GM18951 (cell line): ENCODE results near the gene ERICH6B.

ENCODE experiments used
- POLR2A ChIP-seq: IDR thresholded peaks from 4 replicates; pipeline ENCODE4 v1.6.1; 2011; ENCODE audit warnings: mild to moderate bottlenecking; ENCODE audit not compliant: insufficient read length, insufficient read depth; ENCODE audit errors: extremely low read depth
- in situ Hi-C: fragments of 300-500 bp; cut with MboI; formaldehyde crosslinking; loops from one replicate; pipeline ENCODE4 v1.12.0; 2022; ENCODE audit warnings: low sequenced_read_pairs, mixed read lengths, inconsistent platforms; ENCODE audit not compliant: unreplicated experiment

ERICH6B gene

DNA sequence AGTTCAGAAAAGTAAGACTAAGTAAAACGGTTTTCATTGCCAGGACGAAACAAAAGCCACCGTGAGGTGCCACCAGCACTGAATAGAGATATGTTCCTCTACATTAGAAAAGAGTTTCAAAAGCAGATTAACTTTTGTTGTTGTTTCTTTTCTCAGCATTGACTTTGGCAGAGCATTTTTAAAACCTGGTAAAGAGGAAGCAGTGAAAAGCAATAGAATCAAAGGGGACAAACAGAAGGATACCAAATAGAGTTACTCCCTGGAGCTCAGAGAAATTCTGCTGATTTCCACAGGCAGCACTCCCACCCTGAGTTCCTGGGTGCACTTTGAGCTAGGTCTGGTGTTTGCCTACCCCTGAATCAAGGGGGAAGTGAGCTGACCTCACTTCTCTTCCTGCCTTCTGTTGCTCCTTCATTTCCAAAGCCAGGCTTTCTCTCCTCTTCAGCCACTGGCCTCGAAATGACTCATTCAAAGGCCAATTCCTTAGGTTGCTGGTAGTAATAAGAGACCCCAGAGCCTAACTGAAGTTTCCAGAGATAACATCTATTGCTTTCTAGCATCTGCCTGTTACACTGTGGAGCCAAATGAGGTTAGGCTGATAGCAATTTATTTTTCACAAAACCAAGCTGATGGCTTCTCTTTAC, 11.3 kb upstream of the ERICH6B start:
- in situ Hi-C loops: no loop called here
- TF ChIP-seq POLR2A: no peak

DNA sequence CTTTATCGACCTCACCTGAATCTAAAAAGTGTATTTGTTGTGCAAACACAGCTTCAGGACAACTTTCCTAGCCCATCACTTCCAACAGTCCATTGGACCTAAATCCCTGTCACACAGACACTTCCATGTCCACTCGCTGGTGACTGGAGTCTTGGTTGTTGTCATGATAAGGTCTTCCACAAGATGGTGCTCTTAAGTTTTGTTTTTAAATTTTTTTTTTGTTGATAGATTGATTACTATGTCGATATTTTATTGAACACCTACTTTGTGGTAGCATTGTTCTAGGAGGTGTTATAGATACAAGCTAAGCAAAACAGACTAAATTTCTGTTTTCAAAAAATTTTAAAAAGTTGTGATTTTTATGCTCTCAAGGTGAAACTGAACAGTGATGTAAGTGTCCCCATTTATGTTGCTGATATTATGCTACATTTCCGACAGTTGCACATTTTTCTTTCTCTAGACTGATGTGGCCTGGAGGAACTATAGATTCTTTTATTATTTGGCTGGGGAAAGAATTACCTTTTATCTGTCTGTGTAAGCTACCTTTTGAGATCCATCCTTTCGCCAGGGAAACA, 8.1 kb upstream of the ERICH6B start:
- no peak for TF ChIP-seq POLR2A
- in situ Hi-C loops: loop anchor here (5.0 kb wide), 1 partner anchor 99 kb away; no protein-coding TSS in a partner anchor

DNA sequence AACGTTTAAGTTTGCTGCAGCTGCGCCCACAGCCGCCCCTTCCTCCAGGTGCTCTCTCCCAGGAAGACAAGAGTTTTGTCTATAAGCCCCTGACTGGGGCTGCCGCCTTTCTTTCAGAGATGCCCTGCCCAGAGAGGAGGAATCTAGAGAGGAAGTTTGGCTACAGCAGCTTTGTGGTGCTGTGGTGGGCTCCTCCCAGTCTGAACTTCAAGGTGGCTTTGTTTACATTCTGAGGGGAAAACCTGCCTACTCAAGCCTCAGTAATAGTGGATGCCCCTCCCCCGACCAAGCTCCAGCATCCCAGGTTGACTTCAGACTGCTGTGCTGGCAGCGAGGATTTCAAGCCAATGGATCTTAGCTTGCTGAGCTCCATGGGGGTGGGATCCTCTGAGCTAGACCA, 6.4 kb upstream of the ERICH6B start:
- in situ Hi-C loops: loop anchor here (5.0 kb wide), 1 partner anchor 100 kb away; no protein-coding TSS in a partner anchor
- TF ChIP-seq POLR2A: no peak

DNA sequence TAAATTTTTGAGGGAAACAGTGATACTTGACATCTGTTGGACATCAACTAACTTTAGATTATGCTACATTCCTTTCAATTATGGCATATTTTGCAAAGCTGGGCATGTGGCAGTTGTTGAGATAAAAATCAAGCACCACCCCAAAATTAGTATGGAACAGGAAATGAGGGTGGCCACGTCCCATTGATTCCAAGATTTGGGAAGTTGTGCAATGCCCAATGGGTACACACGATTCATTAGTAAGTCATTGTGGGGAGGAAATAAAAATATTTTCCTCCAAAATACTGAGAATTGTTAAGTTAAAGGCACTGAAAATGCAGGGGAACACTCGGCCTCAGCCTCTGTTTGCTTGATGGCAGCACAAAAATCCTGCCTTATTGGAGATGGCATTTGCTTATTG, 7.6 kb downstream of the ERICH6B start:
- TF ChIP-seq POLR2A: no peak
- in situ Hi-C loops: no loop called here

DNA sequence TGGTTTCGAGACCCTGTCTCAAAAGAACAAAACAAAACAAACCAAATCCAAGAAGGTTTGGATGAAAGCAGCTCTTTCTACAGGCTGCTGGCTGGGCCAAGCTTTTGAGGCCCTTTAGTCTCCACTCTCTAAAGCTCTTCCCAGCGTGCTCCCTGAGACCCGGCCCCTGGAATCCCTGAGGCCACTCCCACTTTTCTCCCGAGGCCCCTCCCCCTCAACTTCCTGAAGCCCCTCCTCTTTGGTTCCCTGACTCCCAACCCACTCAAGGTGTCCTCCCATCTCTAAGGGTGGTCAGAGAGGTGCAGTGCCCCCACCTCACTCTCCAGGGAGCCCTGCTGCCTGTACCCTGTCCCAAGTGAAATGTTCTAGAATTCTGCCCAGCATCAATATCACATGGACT, 10.6 kb downstream of the ERICH6B start:
- in situ Hi-C loops: no loop called here

DNA sequence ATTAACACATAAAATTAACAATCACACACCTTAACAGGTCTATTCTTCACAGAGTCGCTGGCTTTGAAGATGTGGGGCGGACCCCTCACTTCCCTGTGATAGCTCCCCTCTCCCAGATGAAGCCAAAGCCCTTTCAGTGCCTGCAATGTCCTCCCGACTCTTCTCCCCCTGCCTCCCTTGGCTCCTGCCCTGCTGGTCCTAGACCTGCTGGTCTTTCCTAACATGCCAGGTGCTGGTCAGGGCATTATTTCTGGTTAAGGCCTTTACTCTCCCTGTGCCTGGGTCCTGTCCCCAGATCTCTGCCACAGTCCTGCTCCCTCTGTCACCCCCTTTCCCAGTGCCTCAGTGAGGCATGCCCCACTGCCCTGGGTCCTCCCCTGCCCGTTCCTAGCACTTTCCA, 12.2 kb downstream of the ERICH6B start:
- in situ Hi-C loops: no loop called here
- no peak for TF ChIP-seq POLR2A

More for the DNA sequence above, 10.6 kb downstream of the ERICH6B start:
- TF ChIP-seq POLR2A: no peak

DNA sequence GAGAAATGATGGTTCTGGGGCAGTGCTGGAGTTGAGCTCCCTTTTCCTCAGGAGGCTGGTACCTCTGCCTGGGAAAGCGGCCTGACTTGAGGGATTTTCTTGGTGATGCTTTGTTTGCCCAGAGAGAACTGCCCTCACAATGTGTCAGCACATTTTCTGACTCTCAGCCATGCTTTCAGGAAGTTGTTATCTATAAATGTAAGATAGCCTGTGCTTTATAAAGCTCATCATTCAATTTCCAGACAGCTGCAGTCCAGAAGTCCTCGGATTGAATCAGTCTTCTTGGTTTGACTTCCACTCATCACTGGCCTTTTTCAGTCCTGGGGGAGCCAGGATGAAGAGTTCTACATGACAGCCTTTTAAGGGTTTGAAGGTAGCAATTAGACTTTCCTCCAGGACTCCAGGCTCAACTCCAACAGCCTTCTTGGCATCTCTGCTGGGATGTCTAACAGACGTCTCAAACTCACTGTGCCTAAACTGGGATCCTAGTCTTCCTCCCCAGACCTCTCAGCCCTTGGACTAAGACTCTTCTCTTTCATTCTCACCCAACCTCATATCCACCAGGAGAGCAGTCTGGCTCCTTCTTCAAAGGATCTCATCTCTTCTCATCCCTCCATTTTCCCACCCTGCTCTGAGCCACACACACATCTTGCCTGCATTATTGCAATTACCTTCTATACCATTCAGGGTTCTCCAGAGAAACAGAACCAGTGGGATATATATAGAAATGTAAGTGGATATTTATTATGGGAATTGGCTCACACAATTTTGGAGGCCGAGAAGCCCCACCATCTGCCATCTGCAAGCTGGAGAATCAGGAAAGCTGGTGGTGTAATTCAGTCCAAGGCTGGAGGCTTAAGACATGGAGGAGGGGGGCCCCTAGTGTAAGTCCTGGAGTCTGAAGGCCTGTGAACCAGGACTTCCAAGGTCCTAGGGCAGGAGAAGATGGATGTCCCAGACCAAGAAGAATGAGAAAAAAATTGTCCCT, 13.1 kb downstream of the ERICH6B start:
- in situ Hi-C loops: no loop called here
- no peak for TF ChIP-seq POLR2A

DNA sequence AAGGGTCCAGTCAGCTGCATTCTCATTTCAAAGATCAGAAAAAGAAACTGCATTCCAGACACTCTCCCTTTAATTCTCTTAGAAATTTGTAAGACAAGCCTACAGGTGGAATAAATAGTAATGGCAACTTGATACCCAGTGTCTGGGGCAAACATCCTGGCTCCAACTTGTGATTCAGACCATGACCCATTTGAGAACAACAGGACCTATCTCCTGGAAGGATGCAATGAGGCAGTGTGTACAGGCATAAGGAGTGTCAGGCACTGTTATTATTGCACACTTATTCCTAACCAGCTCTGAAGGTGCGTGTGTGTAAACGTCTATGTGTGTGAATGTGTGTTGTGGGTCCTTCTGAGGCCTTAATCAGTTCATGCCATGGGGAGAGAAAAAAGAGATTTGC, 13.9 kb downstream of the ERICH6B start:
- no peak for TF ChIP-seq POLR2A
- in situ Hi-C loops: no loop called here

DNA sequence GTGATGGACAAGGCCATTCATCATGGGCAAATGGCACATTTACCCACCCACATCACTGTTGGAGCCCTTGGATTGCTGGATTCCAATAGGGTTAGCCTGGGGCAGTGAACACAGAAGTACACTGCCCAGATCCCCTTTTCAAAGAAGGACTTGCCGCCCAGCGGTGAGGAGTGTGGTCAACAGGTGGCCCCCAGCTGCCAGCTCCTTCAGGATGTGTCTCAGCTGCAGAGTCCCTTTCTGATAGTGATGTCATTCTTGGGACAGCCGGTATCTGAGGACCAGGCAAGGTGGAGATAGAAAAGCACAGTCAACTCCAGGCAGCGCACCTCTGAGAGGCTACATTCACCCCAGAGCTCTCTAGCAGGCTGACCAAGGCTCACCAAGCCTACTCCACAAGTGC, 16.9 kb downstream of the ERICH6B start:
- in situ Hi-C loops: no loop called here
- TF ChIP-seq POLR2A: no peak

DNA sequence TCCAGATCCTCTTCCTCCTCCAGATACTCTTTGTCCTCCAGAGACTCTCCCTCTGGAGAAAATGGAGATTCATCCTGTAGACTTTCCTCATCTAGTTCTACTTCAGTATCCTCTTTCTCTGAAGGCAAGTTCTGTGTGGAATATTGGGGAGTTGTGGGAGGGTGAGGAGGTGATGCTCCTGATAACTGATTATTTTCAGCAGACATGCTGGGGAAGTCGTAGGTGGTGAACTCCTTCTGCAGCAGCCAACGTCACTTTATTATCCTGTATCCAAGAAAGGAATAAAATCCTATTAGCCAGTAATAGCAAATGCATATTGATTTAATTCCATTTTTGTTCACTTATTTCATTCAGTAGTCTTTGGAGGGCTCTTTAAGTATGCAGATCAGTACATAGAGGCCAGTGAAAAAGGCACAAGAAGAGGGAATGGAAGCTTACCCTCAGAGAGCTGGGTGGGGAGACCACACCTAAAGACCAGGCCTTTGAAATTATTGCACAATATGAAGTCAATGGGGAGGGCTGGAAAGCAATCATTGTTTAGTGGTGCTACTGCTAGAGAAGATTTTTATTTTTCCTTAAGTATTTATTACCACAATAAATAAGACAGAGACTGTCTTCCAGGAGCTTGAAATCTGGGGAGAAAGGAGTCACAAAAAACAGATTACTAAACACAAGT, 18.6 kb downstream of the ERICH6B start:
- in situ Hi-C loops: no loop called here
- TF ChIP-seq POLR2A: no peak

DNA sequence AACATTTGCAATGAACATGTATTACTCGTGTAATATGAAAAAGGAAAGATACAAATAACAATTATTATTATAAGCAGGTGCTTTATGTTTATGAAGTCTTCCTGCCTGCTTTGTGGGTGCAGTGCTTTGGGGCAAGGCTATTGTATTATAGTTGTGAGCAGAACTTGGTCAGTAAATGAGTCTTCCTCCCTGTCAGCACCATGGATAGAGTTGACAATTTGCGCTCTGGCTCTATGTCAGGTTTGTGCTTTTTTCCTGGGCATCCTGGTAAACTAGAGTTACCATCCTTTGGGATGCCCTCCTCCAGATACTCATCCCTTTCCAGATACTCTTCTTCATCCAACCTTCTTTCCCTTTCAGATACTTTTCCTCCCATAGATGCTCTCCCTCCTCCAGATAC, 19.6 kb downstream of the ERICH6B start:
- in situ Hi-C loops: no loop called here
- TF ChIP-seq POLR2A: no peak

DNA sequence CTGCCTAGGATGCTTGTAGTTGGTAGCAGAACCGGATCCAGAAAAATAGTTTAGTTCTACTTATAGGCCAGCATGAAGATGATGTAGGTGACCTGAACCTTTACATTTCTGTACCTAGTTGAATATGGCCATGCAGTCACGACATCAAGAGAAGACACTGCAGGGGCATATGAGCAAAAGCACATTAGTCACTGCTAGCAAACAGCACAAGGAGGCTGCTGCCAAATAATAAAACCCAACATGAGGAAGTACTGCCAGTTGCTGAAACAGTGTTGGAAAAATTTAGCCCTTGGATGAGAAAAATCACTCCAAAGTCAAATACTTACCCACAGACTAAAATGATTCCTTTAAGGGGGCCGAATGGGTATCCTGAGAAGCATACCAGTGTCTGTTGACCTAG, 20.8 kb downstream of the ERICH6B start:
- in situ Hi-C loops: no loop called here
- TF ChIP-seq POLR2A: no peak

DNA sequence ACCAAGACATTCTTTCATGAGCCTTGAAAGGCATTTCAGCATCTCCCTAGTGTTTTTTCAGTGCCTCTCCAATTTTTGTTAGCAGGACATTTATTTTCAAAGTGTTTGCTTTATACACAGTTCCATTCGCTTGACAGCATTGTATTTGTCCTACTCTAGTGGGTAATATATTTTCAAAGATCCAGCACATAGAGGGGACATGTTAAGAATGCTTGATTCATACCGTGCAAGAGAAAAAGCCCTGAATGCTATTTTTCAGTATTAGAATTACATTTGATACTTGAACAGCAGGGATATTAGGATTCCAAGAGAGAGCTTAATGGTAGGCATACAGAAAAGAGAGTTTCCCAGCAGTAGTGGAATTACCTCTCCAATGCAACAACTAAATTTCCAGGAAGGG, 21.3 kb downstream of the ERICH6B start:
- TF ChIP-seq POLR2A: no peak
- in situ Hi-C loops: no loop called here
